GM19467 (cell line): Measurements from ENCODE around the gene THRA.

Source experiments
- ATAC-seq: cut with Tn5 transposase; IDR thresholded peaks from one replicate; pipeline ENCODE4 v1.9.1; 2021; ENCODE audit warnings: mild to moderate bottlenecking, moderate library complexity; ENCODE audit not compliant: unreplicated experiment

The THRA gene

DNA sequence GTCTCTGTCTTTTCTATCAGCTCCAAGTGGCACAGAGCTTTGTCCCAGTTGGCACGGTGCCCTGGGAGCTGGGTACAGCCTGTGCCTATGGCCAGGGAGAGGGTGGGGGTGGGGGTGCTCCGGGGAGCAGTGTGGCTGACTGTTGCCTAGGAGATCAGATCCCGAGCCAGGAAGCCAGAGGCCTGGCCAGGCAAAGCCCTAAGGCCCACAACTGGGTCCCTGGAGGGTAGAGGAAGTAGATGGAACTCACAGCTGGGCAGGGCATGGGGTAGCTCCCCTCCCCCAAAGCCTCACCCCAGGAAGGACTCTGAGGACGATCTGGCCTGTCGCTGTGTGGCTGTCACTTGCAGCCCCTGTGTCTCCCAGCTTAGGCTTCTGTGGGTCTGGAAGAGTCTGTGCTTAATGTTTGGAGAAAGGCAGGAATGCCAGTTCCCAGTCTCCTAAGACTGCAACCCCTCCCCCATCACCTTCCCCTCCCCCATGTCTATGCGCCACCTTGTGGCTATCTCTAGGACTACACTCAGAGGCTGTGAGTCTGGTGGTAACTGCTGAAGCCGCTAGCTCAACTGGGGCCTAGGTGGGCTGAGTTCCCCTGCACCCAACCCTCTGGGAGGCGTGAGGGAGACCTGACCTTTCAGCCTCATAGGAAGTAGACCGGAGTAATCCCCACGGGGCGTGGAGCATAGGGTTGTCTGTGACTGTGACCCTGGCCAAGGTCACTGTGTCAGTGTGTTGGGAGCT is 12.6 kb downstream of the THRA start:
- ATAC-seq: no peak

DNA sequence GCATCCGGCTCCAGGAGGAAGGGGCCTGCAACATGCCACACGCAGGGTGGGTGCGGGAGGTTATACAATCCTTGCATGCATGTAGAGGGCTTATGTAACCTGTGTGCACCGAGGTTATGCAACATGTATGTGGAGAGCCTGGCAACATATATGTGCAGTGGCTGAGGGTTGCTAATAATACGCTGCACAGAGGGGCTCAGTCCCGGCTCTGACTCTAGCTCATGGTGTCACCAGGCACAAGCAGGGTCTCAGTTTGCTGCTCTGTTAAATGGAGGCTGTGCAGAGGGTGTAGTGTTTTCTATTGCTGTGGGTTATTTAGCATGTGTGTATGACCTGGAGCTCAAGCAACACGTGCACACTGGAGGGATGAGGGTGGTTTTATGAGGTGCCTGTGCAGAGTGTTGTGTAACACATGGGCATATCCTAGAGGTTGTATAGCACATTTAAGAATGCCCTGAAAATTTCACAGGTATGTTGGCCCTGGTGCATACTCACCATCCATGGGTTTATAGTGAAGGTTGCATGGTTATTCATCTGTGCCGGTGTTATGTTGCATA is 13.3 kb downstream of the THRA start:
- ATAC-seq: no peak

DNA sequence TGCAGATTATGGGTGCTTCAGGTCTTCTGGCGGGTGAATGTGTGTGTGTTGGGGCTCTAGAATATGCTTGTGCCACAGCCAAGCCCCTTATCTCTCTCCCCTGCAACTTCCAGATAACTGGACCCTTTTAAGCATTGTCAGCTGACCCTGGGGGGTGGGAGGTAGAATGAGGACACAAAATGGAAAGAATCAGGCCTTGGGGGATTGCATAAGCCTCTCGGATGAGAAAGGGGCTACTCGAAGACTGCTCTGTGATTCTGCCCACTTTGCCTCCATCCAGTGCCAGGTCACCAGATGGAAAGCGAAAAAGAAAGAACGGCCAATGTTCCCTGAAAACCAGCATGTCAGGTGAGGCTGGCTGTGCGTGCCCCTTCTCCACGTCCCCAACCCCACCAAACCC is 13.8 kb downstream of the THRA start:
- ATAC-seq: no peak

DNA sequence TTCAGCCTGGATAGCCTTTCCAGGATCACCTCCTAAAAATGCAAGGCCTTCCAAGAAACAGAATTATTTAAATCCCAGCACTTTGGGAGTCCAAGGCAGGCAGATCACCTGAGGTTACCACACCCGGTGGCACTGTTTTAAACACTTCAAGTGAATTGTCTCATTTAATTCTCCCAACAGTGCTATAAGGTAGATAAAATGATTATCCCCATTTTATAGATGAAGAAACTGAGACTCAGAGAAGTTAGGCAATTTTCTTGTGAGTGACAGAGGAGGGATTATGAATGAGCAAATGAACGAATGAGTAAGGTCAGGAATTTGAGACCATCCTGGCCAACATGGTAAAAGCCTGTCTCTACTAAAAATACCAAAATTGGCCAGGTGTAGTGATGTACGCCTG is 16.8 kb downstream of the THRA start:
- no peak for ATAC-seq

GRCh38 chr17:40084477-40084876 is 21.7 kb downstream of the THRA start:
- ATAC-seq: no peak

GRCh38 chr17:40086150-40087044 is 23.6 kb downstream of the THRA start:
- no peak for ATAC-seq

DNA sequence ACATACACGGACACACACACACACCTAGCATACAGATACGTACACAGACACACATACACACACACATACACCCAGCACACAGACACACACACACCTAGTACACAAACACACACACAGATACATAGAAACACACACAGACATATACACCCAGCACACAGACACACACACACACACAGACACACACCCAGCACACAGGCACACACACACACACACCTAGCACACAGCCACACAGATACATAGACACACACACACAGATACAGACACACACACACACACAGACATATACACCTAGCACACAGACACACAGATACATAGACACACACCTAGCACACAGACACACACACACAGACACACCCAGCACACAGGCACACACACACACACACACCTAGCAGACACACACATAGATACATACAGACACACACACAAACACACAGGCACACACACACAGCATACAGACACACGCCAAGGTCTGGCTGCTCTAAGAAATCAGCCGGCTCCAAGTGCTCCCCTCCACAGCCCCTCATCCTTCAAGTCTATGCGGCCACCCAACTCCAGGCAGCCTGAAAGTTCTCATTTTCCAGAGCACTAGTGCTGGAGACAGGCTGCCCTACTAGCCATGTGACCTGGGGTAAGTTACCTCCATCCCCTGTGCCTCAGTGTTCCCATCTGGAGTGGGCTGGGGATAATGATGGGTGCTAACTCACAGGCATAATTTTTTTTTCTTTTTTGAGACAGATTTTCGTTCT is 24.5 kb downstream of the THRA start:
- ATAC-seq: no peak

- no peak for ATAC-seq
These were observed 25.3 kb downstream of the THRA start for GRCh38 chr17:40087903-40088718.

DNA sequence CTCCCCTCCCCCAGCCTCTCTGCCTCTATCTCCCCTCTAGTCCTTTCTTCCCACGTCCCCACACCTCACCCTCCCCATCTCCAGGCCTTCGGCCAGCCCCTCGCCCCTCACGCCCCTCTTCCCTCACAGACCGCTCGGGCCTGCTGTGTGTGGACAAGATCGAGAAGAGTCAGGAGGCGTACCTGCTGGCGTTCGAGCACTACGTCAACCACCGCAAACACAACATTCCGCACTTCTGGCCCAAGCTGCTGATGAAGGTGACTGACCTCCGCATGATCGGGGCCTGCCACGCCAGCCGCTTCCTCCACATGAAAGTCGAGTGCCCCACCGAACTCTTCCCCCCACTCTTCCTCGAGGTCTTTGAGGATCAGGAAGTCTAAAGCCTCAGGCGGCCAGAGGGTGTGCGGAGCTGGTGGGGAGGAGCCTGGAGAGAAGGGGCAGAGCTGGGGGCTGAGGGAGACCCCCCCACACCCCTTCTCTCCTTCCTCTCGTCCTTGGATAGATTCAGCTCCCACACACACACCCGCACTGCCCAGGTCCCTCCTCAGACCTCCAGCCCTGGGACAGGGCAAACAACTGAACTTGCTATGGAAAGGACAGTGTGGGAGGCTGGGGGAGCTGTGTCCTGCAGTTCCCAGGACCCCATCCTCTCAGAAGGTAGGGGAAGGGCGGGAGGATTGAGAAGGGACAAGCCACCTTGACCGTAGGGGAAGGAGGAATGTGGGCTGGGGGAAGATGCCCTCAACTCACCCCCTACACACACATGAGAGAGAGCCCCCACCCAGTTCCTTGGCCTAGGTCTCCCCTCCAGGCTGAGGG is 26.5 kb downstream of the THRA start:
- ATAC-seq: no peak

DNA sequence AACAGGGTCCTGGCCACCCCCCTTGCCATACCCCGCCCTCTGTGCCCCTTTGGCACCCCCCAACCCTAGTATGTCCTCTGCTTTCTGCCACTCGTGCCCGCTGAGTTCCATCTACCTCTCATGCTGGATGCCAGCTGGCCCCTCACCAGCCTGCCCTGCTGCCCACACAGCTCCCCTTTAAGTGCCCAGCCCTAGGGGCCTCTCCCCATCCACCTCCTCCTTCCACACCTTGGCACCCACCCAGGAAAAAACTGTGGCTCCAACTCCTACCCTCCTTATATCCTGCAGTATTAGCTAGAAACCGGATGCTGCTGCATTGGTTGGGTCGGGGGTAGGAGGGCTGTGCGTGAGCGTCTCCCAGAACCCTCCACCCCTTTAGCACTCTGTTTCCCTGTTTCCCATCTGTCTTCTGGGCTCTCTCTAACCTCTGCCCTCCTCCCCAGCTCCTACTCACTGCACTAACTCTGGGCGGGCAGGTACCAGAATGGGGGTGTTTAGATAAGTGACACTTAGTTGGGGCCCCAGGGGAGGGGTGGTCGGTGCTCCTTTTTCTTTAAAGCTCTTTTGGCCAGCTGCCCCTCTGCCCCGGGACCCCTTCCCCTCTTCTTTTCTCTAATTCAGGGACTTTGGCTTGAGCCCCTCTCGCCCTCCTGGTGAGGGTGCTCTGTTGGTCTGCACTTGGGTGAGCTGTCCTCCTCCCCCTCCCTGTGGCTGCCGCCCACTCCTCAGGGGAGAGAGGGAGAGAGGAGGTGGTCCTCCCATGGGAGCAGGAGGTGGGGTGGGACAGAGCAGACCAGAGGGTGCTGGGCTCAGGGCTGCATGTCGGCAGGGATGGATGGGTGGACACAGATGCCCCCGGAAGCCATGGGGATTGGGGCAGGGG is 27.7 kb downstream of the THRA start:
- ATAC-seq: no peak

- ATAC-seq: no peak
These were observed 29.1 kb downstream of the THRA start for GRCh38 chr17:40091691-40092397.

DNA sequence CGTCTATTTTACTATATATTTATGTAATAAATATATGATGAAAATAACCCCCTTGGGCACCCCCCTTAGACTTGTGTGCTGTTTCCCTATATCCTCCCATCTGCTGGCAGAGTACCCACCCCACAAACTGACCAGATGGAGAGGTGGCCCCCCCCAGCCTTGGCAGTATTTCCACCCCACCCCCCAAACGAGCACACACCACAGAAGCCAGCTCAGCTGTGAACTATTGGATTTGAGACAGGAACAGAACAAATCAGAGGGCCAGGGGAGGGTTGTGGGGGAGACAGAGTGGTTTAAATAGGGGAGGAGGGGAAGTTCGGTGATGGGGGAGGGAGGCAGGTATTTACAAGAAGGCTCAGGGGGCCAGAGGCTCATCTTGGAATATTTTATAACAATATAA is 29.8 kb downstream of the THRA start:
- ATAC-seq: no peak

- no peak for ATAC-seq
These were observed 30.3 kb downstream of the THRA start for GRCh38 chr17:40093005-40093579.

DNA sequence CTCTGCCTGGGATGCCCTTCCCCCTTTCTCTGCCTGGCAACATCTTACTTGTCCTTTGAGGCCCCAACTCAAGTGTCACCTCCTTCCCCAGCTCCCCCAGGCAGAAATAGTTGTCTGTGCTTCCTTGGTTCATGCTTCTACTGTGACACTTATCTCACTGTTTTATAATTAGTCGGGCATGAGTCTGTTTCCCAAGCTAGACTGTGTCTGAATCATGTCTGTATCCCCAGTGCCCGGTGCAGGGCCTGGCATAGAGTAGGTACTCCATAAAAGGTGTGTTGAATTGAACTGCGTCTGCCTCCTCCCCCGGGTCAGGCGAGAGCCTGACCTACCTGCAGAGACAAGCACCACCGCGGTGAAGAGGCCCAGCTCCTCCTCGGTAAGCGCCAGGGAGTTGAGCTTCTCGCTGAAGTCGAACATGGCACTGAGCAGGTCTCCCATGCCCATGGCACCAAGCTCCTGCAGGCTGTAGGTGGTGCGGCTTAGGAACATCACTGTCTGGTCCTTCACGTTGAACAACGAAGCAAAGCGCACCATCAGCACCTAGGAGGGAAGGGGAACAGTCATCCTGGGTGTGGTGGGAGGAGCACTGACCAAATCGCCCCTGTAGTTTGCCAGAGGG is 30.9 kb downstream of the THRA start:
- ATAC-seq: no peak

DNA sequence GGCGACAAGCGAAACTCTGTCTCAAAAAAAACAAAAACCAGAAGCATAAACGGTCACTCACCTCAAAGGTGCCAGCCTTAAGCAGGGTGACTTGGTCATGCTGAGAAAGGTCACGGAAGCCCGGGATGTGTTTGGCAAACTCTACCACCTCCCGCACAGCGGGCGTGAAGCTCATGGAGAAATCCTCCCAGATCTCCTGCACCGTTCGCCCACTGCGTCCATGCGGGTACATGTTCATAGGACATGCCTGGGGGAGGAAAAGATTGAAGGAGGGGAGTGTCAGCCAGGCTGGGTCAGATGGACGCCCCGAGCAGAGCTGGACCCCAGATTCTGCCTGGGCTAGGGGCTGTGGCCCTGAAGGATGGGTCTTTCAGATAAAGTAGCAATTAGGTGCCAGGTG is 32.1 kb downstream of the THRA start:
- ATAC-seq: no peak

GRCh38 chr17:40095351-40095943 is 32.7 kb downstream of the THRA start:
- ATAC-seq: no peak
